ENCODE results near the gene GDI1.

Gene GDI1

GRCh38 chrX:154403192-154403591, 33.8 kb upstream of the GDI1 start:
- DNase-seq (ENCODE audit: low read depth): no peak
- no peak overlapping the region for H3K4me3 ChIP-seq (ENCODE audit: low read depth, low read length)
- TF ChIP-seq CTCF (IDR thresholded peaks at IDR 0.05; ENCODE audit: low read depth, low read length, missing control alignments): no peak

- DNase-seq (ENCODE audit: low read depth): no peak
- H3K4me3 ChIP-seq (ENCODE audit: low read depth, low read length): no peak overlapping the region
- no peak for TF ChIP-seq CTCF (IDR thresholded peaks at IDR 0.05; ENCODE audit: low read depth, low read length, missing control alignments)
Measured at GRCh38 chrX:154403858-154404257, 33.1 kb upstream of the GDI1 start.

GRCh38 chrX:154404625-154405192, 32.2 kb upstream of the GDI1 start:
- no peak for DNase-seq (ENCODE audit: low read depth)
- H3K4me3 ChIP-seq (ENCODE audit: low read depth, low read length): no peak overlapping the region
- no peak for TF ChIP-seq CTCF (IDR thresholded peaks at IDR 0.05; ENCODE audit: low read depth, low read length, missing control alignments)

GRCh38 chrX:154408659-154409221, 28.2 kb upstream of the GDI1 start:
- H3K4me3 ChIP-seq (ENCODE audit: low read depth, low read length): peak overlapping the region; percentile 61
- no peak for TF ChIP-seq CTCF (IDR thresholded peaks at IDR 0.05; ENCODE audit: low read depth, low read length, missing control alignments)
- no peak for DNase-seq (ENCODE audit: low read depth)

- no peak for DNase-seq (ENCODE audit: low read depth)
- peak within 1 kb of the TSS; percentile 61 for H3K4me3 ChIP-seq (ENCODE audit: low read depth, low read length)
- TF ChIP-seq CTCF (IDR thresholded peaks at IDR 0.05; ENCODE audit: low read depth, low read length, missing control alignments): no peak
Measured at GRCh38 chrX:154409222-154409871, 27.6 kb upstream of the GDI1 start, which contains the start of gene DNASE1L1. Gene DNASE1L1, minus strand, starts transcription at chrX:154409254. Its CDS starts 3,686 bp downstream, at chrX:154405568.

- no peak for DNase-seq (ENCODE audit: low read depth)
- TF ChIP-seq CTCF (IDR thresholded peaks at IDR 0.05; ENCODE audit: low read depth, low read length, missing control alignments): no peak
- H3K4me3 ChIP-seq (ENCODE audit: low read depth, low read length): peak overlapping the region; percentile 89
Measured at GRCh38 chrX:154411981-154412340, 25.0 kb upstream of the GDI1 start.

All from GM12864 (cell line).